ENCODE results near the gene FGFBP1.

FGFBP1 gene

GRCh38 chr4:15945516-15945915, 7.0 kb upstream of the FGFBP1 start (continued):
- TF ChIP-seq ZNF121 (tag by site-specific recombination; IDR thresholded peaks at IDR 0.05): no peak

GRCh38 chr4:15944895-15945294, 6.4 kb upstream of the FGFBP1 start:
- Histone ChIP-seq H3K36me3 (ENCODE audit: control insufficient read depth in 2 of 2, insufficient read depth in 1 of 2, low read length in 2 of 2) (no peaks in the 10 kb centered on the region), H3K9me3 (ENCODE audit: control insufficient read depth, insufficient read depth, low read depth, low read length) (no peaks in the 10 kb centered on the region), H3K4me1 (ENCODE audit: control insufficient read depth, insufficient read depth, low read length) (no peaks in the 10 kb centered on the region), H3K4me3 (ENCODE audit: low read depth, low read length) (no peak overlapping the region), H3K27ac (ENCODE audit: extremely low read depth, low read depth, low read length) (no peak overlapping the region)
- ChIA-PET POLR2A (no interaction called here), CTCF (no interaction called here)
- TF ChIP-seq ZNF114 (tag by site-specific recombination; IDR thresholded peaks at IDR 0.05) (no peak), KLF10 (tag by site-specific recombination; IDR thresholded peaks at IDR 0.05) (no peak), ZSCAN18 (tag by site-specific recombination; IDR thresholded peaks at IDR 0.05) (no peak), ZNF768 (tag by site-specific recombination; IDR thresholded peaks at IDR 0.05) (no peak), ZNF433 (tag by site-specific recombination; IDR thresholded peaks at IDR 0.05; ENCODE audit: low read depth) (no peak), ZNF843 (tag by site-specific recombination; IDR thresholded peaks at IDR 0.05) (no peak), ZNF311 (tag by site-specific recombination; IDR thresholded peaks at IDR 0.05; ENCODE audit: borderline replicate concordance) (no peak), ZNF280C (tag by site-specific recombination; IDR thresholded peaks at IDR 0.05) (no peak), ZNF211 (tag by site-specific recombination; IDR thresholded peaks at IDR 0.05; ENCODE audit: low read depth) (no peak), ZNF610 (tag by site-specific recombination; IDR thresholded peaks at IDR 0.05; ENCODE audit: borderline replicate concordance) (no peak), SCRT1 (tag by site-specific recombination; IDR thresholded peaks at IDR 0.05; ENCODE audit: borderline replicate concordance) (no peak), OSR2 (tag by site-specific recombination; IDR thresholded peaks at IDR 0.05) (no peak), ZNF654 (tag by site-specific recombination; IDR thresholded peaks at IDR 0.05; ENCODE audit: low read depth) (no peak), MYNN (tag by site-specific recombination; IDR thresholded peaks at IDR 0.05; ENCODE audit: borderline replicate concordance) (no peak), ZNF529 (tag by site-specific recombination; IDR thresholded peaks at IDR 0.05; ENCODE audit: insufficient replicate concordance) (no peak), ZBTB17 (tag by site-specific recombination; IDR thresholded peaks at IDR 0.05) (no peak), TCF7L2 (IDR thresholded peaks at IDR 0.05; ENCODE audit: borderline replicate concordance, low read depth, low read length) (no peak), ZIC2 (tag by site-specific recombination; IDR thresholded peaks at IDR 0.05) (no peak)

- CTCF ChIA-PET: no interaction called here
- POLR2A ChIA-PET: no interaction called here
- H3K27ac ChIP-seq (ENCODE audit: extremely low read depth, low read depth, low read length): no peak overlapping the region
These were observed 3.7 kb upstream of the FGFBP1 start for GRCh38 chr4:15942283-15942682.

More at GRCh38 chr4:15942283-15942682, 3.7 kb upstream of the FGFBP1 start:
- no peak overlapping the region for H3K4me3 ChIP-seq (ENCODE audit: low read depth, low read length)
- no peaks in the 10 kb centered on the region for H3K36me3 ChIP-seq (ENCODE audit: control insufficient read depth in 2 of 2, insufficient read depth in 1 of 2, low read length in 2 of 2)
- H3K4me1 ChIP-seq (ENCODE audit: control insufficient read depth, insufficient read depth, low read length): no peaks in the 10 kb centered on the region
- TF ChIP-seq ZNF571 (tag by site-specific recombination; IDR thresholded peaks at IDR 0.05): no peak
- no peak for TF ChIP-seq ZNF560 (tag by site-specific recombination; IDR thresholded peaks at IDR 0.05; ENCODE audit: borderline replicate concordance)
- TF ChIP-seq ZNF391 (tag by site-specific recombination; IDR thresholded peaks at IDR 0.05; ENCODE audit: borderline replicate concordance, low read depth): no peak
- TF ChIP-seq ZNF48 (tag by site-specific recombination; IDR thresholded peaks at IDR 0.05): no peak
- TF ChIP-seq GLI2 (tag by site-specific recombination; IDR thresholded peaks at IDR 0.05; ENCODE audit: borderline replicate concordance, low read depth): no peak
- TF ChIP-seq CTCF (tag by site-specific recombination; IDR thresholded peaks at IDR 0.05): no peak
- TF ChIP-seq ZFP37 (tag by site-specific recombination; IDR thresholded peaks at IDR 0.05): no peak
- TF ChIP-seq IKZF3 (tag by site-specific recombination; IDR thresholded peaks at IDR 0.05): no peak
- no peak for TF ChIP-seq PATZ1 (tag by site-specific recombination; IDR thresholded peaks at IDR 0.05)
- H3K9me3 ChIP-seq (ENCODE audit: control insufficient read depth, insufficient read depth, low read depth, low read length): no peaks in the 10 kb centered on the region

All from HEK293 (cell line).